HEK293 (cell line): ENCODE data around the gene FBLN2.

Experiments
- CTCF ChIA-PET: fragments of 350-600 bp; formaldehyde crosslinking; extraction: SDS; loops from one replicate; lab custom pipeline; 2021; ENCODE audit warnings: antibody characterized with exemption; lab: Yijun Ruan, JAX
- POLR2A ChIA-PET: fragments of 300-600 bp; formaldehyde crosslinking; extraction: SDS; loops from one replicate; lab custom pipeline; 2020; ENCODE audit warnings: antibody characterized with exemption, inconsistent platforms; lab: Yijun Ruan, JAX
- H3K27ac ChIP-seq: fragments of 200-500 bp; sonication (Bioruptor generic); 2 replicates; pipeline ENCODE4 v1.5.1; 2014; ENCODE audit warnings: low read depth, low read length, control low read depth, inconsistent platforms; ENCODE audit errors: extremely low read depth
- H3K36me3 ChIP-seq, 2 experiments: fragments of 200-500 bp in 1 of 2; sonication (Bioruptor generic) in 1 of 2; 1 replicate in 1 of 2; 2 replicates in 1 of 2; pipeline ENCODE4 v1.5.1; 2014 to 2017; ENCODE audit warnings: inconsistent platforms in 2 of 2, low read length in 2 of 2; ENCODE audit not compliant: control insufficient read depth in 2 of 2, insufficient read depth in 1 of 2
- H3K4me1 ChIP-seq: fragments of 200-500 bp; sonication (Bioruptor generic); 2 replicates; pipeline ENCODE4 v1.5.1; 2014; ENCODE audit warnings: mild to moderate bottlenecking, low read length, inconsistent platforms; ENCODE audit not compliant: control insufficient read depth, insufficient read depth
- H3K4me3 ChIP-seq: 2 replicates; pipeline ENCODE4 v1.5.1; 2011; ENCODE audit warnings: low read depth, mild to moderate bottlenecking, control low read depth, low read length, moderate library complexity
- H3K9me3 ChIP-seq: fragments of 200-500 bp; sonication (Bioruptor generic); 2 replicates; pipeline ENCODE4 v1.5.1; 2014; ENCODE audit warnings: low read depth, low read length, inconsistent platforms; ENCODE audit not compliant: control insufficient read depth, insufficient read depth
- GLIS1 ChIP-seq: fragments of 450-650 bp; formaldehyde crosslinking; IDR thresholded peaks from 2 replicates; pipeline ENCODE4 v1.5.1; 2016; ENCODE audit warnings: missing biosample characterization, missing genetic modification characterization
- GLIS2 ChIP-seq: fragments of 450-650 bp; formaldehyde crosslinking; IDR thresholded peaks from 2 replicates; pipeline ENCODE4 v1.5.1; 2016; ENCODE audit warnings: missing biosample characterization, missing genetic modification characterization
- MEIS1 ChIP-seq: sonication (generic); formaldehyde crosslinking; IDR thresholded peaks from 2 replicates; pipeline ENCODE4 v1.8.1; 2022; ENCODE audit warnings: missing genetic modification reagents, mild to moderate bottlenecking, borderline replicate concordance
- TRIM28 ChIP-seq: IDR thresholded peaks from 2 replicates; pipeline ENCODE4 v1.6.1; 2011; ENCODE audit warnings: low read length, control low read depth, borderline replicate concordance
- ZIC2 ChIP-seq: fragments of 450-650 bp; formaldehyde crosslinking; IDR thresholded peaks from 2 replicates; pipeline ENCODE4 v1.5.1; 2016; ENCODE audit warnings: missing biosample characterization, missing genetic modification characterization
- ZNF292 ChIP-seq: fragments of 450-650 bp; formaldehyde crosslinking; IDR thresholded peaks from 2 replicates; pipeline ENCODE4 v1.5.1; 2016; ENCODE audit warnings: low read depth, missing biosample characterization, missing genetic modification characterization, borderline replicate concordance
- ZNF777 ChIP-seq: fragments of 450-650 bp; formaldehyde crosslinking; IDR thresholded peaks from 2 replicates; pipeline ENCODE4 v1.5.1; 2017; ENCODE audit warnings: missing biosample characterization, missing genetic modification characterization, borderline replicate concordance
- ZNF837 ChIP-seq: fragments of 450-650 bp; formaldehyde crosslinking; IDR thresholded peaks from 2 replicates; pipeline ENCODE4 v1.5.1; 2016; ENCODE audit warnings: missing biosample characterization, missing genetic modification characterization
- ZXDB ChIP-seq: fragments of 450-650 bp; formaldehyde crosslinking; IDR thresholded peaks from 2 replicates; pipeline ENCODE4 v1.5.1; 2016; ENCODE audit warnings: missing biosample characterization, missing genetic modification characterization
- TF ChIP-seq, protein P1 (sequence below): fragments of 450-650 bp; formaldehyde crosslinking; IDR thresholded peaks from 2 replicates; pipeline ENCODE4 v1.5.1; 2016; ENCODE audit warnings: missing biosample characterization, missing genetic modification characterization, low read depth
- TF ChIP-seq, protein P2 (sequence below): fragments of 450-650 bp; formaldehyde crosslinking; conservative IDR thresholded peaks from 2 replicates; pipeline ENCODE4 v1.5.1; 2016; ENCODE audit warnings: low read depth, missing biosample characterization, missing genetic modification characterization
- TF ChIP-seq, protein P3 (sequence below): fragments of 450-650 bp; formaldehyde crosslinking; conservative IDR thresholded peaks from 2 replicates; pipeline ENCODE4 v1.5.1; 2016; ENCODE audit warnings: low read depth, missing biosample characterization, missing genetic modification characterization
- TF ChIP-seq, protein P4 (sequence below): fragments of 450-650 bp; formaldehyde crosslinking; IDR thresholded peaks from 2 replicates; pipeline ENCODE4 v1.5.0; 2017; ENCODE audit warnings: missing biosample characterization, missing genetic modification characterization, borderline replicate concordance
- TF ChIP-seq, protein P5 (sequence below): fragments of 450-650 bp; formaldehyde crosslinking; IDR thresholded peaks from 2 replicates; pipeline ENCODE4 v1.5.1; 2016; ENCODE audit warnings: missing biosample characterization, missing genetic modification characterization

The FBLN2 gene

DNA sequence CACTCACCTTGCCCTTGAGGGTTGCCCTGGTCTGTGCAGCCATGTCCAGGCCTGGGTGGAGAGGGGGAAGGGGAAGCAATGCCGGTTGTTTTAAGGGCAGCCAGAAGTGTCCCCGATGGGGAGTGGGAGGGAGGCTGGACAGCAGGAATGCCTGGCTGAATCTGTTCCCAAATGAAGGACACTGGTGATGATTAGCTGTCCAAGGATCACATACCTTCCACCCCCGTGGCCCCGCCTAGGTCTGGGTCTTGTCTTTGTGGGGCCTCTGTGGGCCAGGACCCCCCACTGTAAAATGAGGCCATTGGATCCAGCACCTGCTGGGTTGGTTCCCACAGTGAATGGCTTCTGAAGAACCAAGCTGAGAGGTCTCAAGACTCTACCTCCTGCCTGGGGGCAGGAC is 71.4 kb downstream of the FBLN2 start:
- Histone ChIP-seq H3K36me3 (no peaks in the 10 kb centered on the region), H3K4me1 (no peaks in the 10 kb centered on the region)
- TF ChIP-seq TRIM28 (no peak), ZIC2 (tag by site-specific recombination) (peak; percentile 79), GLIS2 (no peak), ZXDB (tag by site-specific recombination) (no peak), GLIS1 (tag by site-specific recombination) (0 out of 2 replicates have a peak, but pooled peaks have one; percentile 9), ZNF837 (tag by site-specific recombination) (no peak)
- TF ChIP-seq, protein P1, sequence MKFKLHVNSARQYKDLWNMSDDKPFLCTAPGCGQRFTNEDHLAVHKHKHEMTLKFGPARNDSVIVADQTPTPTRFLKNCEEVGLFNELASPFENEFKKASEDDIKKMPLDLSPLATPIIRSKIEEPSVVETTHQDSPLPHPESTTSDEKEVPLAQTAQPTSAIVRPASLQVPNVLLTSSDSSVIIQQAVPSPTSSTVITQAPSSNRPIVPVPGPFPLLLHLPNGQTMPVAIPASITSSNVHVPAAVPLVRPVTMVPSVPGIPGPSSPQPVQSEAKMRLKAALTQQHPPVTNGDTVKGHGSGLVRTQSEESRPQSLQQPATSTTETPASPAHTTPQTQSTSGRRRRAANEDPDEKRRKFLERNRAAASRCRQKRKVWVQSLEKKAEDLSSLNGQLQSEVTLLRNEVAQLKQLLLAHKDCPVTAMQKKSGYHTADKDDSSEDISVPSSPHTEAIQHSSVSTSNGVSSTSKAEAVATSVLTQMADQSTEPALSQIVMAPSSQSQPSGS (tag by site-specific recombination): no peak
- TF ChIP-seq, all 188 proteins: peak for 2
- no peak overlapping the region for H3K27ac ChIP-seq
- ChIA-PET CTCF (interaction anchor here (0.7 kb wide), 1 partner anchor 16 kb away, joined by 3 read pairs; no protein-coding TSS in a partner anchor), POLR2A (no interaction called here)
- no peaks in the 10 kb centered on the region for H3K9me3 ChIP-seq
- no peak overlapping the region for H3K4me3 ChIP-seq

DNA sequence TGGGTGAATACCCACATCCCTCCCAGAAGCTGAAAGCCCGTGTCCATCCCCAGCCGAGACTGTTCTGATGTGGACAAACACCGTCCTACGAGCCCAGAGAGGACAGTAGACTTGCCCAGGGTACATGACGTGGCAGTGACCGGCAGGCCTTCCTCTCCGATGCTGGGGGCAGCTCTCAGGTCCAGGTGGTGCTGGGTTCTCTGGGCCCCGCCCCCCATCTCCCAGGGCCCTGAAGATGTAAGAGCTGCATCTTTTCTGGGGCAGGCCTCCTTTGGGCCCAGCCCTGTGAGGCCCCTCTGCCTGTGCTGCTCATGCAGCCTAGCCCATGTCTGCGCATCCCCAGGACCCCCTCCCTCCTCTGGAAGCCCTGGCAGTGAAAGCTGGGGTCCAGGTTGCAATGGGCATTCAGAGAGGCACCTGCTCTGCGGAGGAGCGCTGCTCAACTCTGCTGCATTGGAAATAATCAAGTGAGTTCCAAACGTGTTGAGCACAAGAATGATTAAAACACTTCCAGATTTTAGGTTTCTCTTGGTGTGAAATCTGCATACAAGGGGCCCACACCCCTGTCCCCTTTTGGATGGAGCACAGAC is 71.9 kb downstream of the FBLN2 start:
- POLR2A ChIA-PET: no interaction called here
- CTCF ChIA-PET: interaction anchor here (0.7 to 0.9 kb wide), 2 partner anchors 16 to 29 kb away, joined by 3 read pairs; no protein-coding TSS in a partner anchor
- Histone ChIP-seq H3K4me3 (no peak overlapping the region), H3K36me3 (no peaks in the 10 kb centered on the region), H3K4me1 (no peaks in the 10 kb centered on the region), H3K9me3 (no peaks in the 10 kb centered on the region), H3K27ac (no peak overlapping the region)
- TF ChIP-seq, protein P2, sequence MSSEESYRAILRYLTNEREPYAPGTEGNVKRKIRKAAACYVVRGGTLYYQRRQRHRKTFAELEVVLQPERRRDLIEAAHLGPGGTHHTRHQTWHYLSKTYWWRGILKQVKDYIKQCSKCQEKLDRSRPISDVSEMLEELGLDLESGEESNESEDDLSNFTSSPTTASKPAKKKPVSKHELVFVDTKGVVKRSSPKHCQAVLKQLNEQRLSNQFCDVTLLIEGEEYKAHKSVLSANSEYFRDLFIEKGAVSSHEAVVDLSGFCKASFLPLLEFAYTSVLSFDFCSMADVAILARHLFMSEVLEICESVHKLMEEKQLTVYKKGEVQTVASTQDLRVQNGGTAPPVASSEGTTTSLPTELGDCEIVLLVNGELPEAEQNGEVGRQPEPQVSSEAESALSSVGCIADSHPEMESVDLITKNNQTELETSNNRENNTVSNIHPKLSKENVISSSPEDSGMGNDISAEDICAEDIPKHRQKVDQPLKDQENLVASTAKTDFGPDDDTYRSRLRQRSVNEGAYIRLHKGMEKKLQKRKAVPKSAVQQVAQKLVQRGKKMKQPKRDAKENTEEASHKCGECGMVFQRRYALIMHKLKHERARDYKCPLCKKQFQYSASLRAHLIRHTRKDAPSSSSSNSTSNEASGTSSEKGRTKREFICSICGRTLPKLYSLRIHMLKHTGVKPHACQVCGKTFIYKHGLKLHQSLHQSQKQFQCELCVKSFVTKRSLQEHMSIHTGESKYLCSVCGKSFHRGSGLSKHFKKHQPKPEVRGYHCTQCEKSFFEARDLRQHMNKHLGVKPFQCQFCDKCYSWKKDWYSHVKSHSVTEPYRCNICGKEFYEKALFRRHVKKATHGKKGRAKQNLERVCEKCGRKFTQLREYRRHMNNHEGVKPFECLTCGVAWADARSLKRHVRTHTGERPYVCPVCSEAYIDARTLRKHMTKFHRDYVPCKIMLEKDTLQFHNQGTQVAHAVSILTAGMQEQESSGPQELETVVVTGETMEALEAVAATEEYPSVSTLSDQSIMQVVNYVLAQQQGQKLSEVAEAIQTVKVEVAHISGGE: no peak
- TF ChIP-seq ZNF777: no peak
- TF ChIP-seq, protein P3, sequence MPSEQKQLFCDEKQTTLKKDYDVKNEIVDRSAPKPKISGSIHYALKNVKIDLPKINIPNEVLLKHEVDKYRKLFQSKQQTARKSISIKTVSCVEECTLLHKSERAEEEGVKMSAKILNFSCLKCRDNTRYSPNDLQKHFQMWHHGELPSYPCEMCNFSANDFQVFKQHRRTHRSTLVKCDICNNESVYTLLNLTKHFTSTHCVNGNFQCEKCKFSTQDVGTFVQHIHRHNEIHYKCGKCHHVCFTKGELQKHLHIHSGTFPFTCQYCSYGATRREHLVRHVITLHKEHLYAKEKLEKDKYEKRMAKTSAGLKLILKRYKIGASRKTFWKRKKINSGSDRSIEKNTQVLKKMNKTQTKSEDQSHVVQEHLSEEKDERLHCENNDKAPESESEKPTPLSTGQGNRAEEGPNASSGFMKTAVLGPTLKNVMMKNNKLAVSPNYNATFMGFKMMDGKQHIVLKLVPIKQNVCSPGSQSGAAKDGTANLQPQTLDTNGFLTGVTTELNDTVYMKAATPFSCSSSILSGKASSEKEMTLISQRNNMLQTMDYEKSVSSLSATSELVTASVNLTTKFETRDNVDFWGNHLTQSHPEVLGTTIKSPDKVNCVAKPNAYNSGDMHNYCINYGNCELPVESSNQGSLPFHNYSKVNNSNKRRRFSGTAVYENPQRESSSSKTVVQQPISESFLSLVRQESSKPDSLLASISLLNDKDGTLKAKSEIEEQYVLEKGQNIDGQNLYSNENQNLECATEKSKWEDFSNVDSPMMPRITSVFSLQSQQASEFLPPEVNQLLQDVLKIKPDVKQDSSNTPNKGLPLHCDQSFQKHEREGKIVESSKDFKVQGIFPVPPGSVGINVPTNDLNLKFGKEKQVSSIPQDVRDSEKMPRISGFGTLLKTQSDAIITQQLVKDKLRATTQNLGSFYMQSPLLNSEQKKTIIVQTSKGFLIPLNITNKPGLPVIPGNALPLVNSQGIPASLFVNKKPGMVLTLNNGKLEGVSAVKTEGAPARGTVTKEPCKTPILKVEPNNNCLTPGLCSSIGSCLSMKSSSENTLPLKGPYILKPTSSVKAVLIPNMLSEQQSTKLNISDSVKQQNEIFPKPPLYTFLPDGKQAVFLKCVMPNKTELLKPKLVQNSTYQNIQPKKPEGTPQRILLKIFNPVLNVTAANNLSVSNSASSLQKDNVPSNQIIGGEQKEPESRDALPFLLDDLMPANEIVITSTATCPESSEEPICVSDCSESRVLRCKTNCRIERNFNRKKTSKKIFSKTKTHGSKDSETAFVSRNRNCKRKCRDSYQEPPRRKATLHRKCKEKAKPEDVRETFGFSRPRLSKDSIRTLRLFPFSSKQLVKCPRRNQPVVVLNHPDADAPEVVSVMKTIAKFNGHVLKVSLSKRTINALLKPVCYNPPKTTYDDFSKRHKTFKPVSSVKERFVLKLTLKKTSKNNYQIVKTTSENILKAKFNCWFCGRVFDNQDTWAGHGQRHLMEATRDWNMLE (tag by site-specific recombination): no peak
- TF ChIP-seq, protein P4, sequence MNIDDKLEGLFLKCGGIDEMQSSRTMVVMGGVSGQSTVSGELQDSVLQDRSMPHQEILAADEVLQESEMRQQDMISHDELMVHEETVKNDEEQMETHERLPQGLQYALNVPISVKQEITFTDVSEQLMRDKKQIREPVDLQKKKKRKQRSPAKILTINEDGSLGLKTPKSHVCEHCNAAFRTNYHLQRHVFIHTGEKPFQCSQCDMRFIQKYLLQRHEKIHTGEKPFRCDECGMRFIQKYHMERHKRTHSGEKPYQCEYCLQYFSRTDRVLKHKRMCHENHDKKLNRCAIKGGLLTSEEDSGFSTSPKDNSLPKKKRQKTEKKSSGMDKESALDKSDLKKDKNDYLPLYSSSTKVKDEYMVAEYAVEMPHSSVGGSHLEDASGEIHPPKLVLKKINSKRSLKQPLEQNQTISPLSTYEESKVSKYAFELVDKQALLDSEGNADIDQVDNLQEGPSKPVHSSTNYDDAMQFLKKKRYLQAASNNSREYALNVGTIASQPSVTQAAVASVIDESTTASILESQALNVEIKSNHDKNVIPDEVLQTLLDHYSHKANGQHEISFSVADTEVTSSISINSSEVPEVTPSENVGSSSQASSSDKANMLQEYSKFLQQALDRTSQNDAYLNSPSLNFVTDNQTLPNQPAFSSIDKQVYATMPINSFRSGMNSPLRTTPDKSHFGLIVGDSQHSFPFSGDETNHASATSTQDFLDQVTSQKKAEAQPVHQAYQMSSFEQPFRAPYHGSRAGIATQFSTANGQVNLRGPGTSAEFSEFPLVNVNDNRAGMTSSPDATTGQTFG (tag by site-specific recombination): no peak
- no peak for TF ChIP-seq MEIS1 (CRISPR knock-in tag)
- TF ChIP-seq ZNF292: no peak
- TF ChIP-seq, protein P5, sequence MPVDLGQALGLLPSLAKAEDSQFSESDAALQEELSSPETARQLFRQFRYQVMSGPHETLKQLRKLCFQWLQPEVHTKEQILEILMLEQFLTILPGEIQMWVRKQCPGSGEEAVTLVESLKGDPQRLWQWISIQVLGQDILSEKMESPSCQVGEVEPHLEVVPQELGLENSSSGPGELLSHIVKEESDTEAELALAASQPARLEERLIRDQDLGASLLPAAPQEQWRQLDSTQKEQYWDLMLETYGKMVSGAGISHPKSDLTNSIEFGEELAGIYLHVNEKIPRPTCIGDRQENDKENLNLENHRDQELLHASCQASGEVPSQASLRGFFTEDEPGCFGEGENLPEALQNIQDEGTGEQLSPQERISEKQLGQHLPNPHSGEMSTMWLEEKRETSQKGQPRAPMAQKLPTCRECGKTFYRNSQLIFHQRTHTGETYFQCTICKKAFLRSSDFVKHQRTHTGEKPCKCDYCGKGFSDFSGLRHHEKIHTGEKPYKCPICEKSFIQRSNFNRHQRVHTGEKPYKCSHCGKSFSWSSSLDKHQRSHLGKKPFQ: no peak
